Stimulated activated CD8-positive, alpha-beta memory T cell treated with anti-CD3 and anti-CD28 coated beads, Interleukin-2, amount 100 ng/mL, for 48 hours (primary cell): ENCODE measurements around the gene PACSIN3.
"Not testable (repeated sequence)": the region's sequence is repeated elsewhere in the genome, so short reads cannot be mapped to it uniquely, and the experiment has no call there.

Experiments
- DNase-seq, 2 donors: peaks; one replicate each; pipeline ENCODE4 v3.0.0-alpha.2; 2020; ENCODE audit warnings: low read depth in 2 of 2

The PACSIN3 gene

GRCh38 chr11:47186076-47186699, at the start of gene PACSIN3:
Gene PACSIN3 (minus strand): TSS chr11:47186434. CDS start chr11:47182727, 3,707 bp downstream.
- peak in 1 of 2 donors; percentile 23 for DNase-seq

GRCh38 chr11:47235163-47235562, 48.9 kb upstream of the PACSIN3 start:
- DNase-seq = no peak

GRCh38 chr11:47234669-47235100, 48.5 kb upstream of the PACSIN3 start:
- no peak for DNase-seq

GRCh38 chr11:47233989-47234668, 47.9 kb upstream of the PACSIN3 start:
- no peak for DNase-seq

GRCh38 chr11:47233051-47233450, 46.8 kb upstream of the PACSIN3 start:
- DNase-seq = no peak

GRCh38 chr11:47229161-47229560, 42.9 kb upstream of the PACSIN3 start:
- no peak for DNase-seq

- DNase-seq = no peak
Observed at GRCh38 chr11:47225552-47226400, 39.5 kb upstream of the PACSIN3 start.

- DNase-seq = no peak
Observed at GRCh38 chr11:47222696-47223095, 36.5 kb upstream of the PACSIN3 start.

GRCh38 chr11:47220401-47220821, 34.2 kb upstream of the PACSIN3 start:
- DNase-seq = no peak

- peak; percentile 52 to 58 for DNase-seq
Observed at GRCh38 chr11:47216121-47216798, 30.0 kb upstream of the PACSIN3 start.

GRCh38 chr11:47215366-47215910, 29.2 kb upstream of the PACSIN3 start:
- no peak for DNase-seq

GRCh38 chr11:47213950-47214565, 27.8 kb upstream of the PACSIN3 start:
- peak; percentile 69 to 79 for DNase-seq

GRCh38 chr11:47212938-47213337, 26.7 kb upstream of the PACSIN3 start:
- no peak for DNase-seq

GRCh38 chr11:47208628-47209027, 22.4 kb upstream of the PACSIN3 start:
- no peak for DNase-seq

GRCh38 chr11:47208008-47208552, 21.8 kb upstream of the PACSIN3 start:
- DNase-seq = not testable (repeated sequence)

- no peak for DNase-seq
Observed at GRCh38 chr11:47207459-47207858, 21.2 kb upstream of the PACSIN3 start.

GRCh38 chr11:47206577-47206976, 20.3 kb upstream of the PACSIN3 start:
- not testable (repeated sequence) for DNase-seq

GRCh38 chr11:47204637-47204989, 18.4 kb upstream of the PACSIN3 start:
- DNase-seq = no peak

- DNase-seq = no peak
Observed at GRCh38 chr11:47202576-47202975, 16.3 kb upstream of the PACSIN3 start.

- DNase-seq = no peak
Observed at GRCh38 chr11:47201015-47201414, 14.8 kb upstream of the PACSIN3 start.

GRCh38 chr11:47198161-47198560, 11.9 kb upstream of the PACSIN3 start:
- not testable (repeated sequence) for DNase-seq
